GM13976 (cell line): ENCODE measurements around the gene RNF224.

Experiments used
- DNase-seq: peaks from one replicate; pipeline ENCODE4 v3.0.0; 2012; ENCODE audit warnings: low spot score
- in situ Hi-C: fragments of 300-500 bp; cut with MboI; formaldehyde crosslinking; loops from one replicate; pipeline ENCODE4 v1.12.0; 2022; ENCODE audit warnings: low sequenced_read_pairs, mixed read lengths, inconsistent platforms; ENCODE audit not compliant: unreplicated experiment
- TF ChIP-seq, protein P1 (sequence below): IDR thresholded peaks from 2 replicates; pipeline ENCODE4 v1.5.1; 2012; ENCODE audit warnings: borderline replicate concordance, mild to moderate bottlenecking; ENCODE audit not compliant: insufficient read depth; ENCODE audit errors: extremely low read depth, missing control alignments, control extremely low read depth

The RNF224 gene

DNA sequence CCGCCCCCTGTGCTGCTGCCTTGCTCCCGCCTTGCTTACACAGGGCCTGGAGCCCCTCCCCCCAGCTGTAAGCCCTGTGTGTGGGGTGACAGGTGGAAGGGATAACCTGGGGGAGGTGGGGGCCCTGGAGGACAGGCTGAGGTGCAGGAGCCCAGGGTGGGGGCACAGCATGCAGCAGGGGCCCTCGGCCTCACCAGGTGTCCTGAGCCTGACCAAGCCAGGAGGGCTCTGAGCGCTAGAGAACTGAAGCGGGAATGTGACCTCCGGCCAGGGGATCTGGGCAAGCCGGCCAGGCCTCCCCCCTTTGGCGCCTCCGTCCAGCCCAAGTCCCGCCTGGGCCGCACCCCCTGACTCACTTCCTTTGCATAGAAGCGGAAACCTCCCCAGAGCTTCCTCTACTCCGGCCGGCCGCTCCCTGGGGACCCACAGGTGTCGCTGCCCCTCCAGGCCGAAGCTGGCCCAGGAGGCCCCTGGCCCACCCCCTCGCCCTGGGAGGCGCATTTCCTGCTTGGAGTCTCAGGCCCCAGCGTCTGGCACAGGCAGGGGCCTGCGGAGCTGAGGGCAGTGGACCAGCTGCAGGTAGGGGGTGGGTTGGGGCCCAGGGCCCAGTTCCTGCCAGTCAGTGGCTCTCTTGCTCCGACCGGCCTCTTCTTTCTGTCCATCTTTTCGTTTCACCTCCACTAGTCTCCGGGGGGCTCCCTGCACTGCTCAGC is 50.2 kb downstream of the RNF224 start, which contains the start of gene TOR4A:
Gene TOR4A, plus strand, starts transcription at position 398 of the 713 bp plus-strand sequence. CDS start 964 bp downstream, outside the sequence.
- DNase-seq = peak; percentile 95
- TF ChIP-seq, protein P1, sequence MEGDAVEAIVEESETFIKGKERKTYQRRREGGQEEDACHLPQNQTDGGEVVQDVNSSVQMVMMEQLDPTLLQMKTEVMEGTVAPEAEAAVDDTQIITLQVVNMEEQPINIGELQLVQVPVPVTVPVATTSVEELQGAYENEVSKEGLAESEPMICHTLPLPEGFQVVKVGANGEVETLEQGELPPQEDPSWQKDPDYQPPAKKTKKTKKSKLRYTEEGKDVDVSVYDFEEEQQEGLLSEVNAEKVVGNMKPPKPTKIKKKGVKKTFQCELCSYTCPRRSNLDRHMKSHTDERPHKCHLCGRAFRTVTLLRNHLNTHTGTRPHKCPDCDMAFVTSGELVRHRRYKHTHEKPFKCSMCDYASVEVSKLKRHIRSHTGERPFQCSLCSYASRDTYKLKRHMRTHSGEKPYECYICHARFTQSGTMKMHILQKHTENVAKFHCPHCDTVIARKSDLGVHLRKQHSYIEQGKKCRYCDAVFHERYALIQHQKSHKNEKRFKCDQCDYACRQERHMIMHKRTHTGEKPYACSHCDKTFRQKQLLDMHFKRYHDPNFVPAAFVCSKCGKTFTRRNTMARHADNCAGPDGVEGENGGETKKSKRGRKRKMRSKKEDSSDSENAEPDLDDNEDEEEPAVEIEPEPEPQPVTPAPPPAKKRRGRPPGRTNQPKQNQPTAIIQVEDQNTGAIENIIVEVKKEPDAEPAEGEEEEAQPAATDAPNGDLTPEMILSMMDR = peak; percentile 26
- in situ Hi-C loops = loop anchor here (25.0 kb wide), 1 partner anchor 260 kb away; no protein-coding TSS in a partner anchor

DNA sequence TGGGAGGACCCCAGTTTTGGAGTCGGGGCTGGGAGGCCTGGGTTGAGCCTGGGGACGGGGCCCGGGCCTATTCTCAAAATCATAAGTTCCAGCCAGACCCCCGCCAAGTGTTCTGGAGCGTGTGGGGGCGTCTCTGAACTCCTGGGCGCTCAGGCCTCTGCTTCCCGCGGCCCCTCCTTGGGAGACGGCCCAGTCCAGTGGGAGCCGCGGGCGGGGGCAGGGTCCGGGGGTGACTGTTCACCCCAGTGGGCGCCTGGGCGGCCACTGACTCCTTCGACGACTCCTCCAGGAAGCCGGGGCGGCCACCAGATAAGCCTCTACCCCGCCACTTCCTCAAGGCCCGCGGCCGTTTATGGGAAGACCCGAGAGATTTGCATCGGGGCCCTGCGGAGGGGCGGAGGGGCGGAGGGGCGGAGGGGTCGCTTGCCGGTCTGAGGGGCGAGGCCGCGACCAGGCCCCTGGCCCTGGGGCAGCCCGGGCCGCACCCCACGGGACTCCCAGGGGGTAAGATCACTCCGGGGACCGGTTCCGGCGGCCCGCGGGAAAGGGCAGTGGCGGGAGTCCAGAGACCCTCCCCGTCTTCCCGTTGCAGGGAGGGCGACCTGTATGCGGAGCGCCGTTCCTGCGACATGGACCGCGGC is 50.9 kb downstream of the RNF224 start:
- TF ChIP-seq, protein P1 = no peak
- DNase-seq = no peak
- in situ Hi-C loops = loop anchor here (25.0 kb wide), 1 partner anchor 259 kb away; no protein-coding TSS in a partner anchor
